SKM-1 (cell line): ENCODE measurements around the gene TDRD6.
"Not testable (repeated sequence)": the region's sequence is repeated elsewhere in the genome, so short reads cannot be mapped to it uniquely, and the experiment has no call there.

Source experiments
- DNase-seq: peaks from one replicate; lab custom pipeline; 2025; ENCODE audit not compliant: unreplicated experiment; lab: John Stamatoyannopoulos, UW

TDRD6 gene

GRCh38 chr6:46741482-46741881 is 53.8 kb downstream of the TDRD6 start:
- no peak for DNase-seq

- no peak for DNase-seq
Measured at GRCh38 chr6:46741910-46742309, 54.2 kb downstream of the TDRD6 start.

GRCh38 chr6:46743425-46744158 is 55.9 kb downstream of the TDRD6 start:
- no peak for DNase-seq

GRCh38 chr6:46744159-46744725 is 56.6 kb downstream of the TDRD6 start:
- DNase-seq = not testable (repeated sequence)

GRCh38 chr6:46745973-46746372 is 58.3 kb downstream of the TDRD6 start:
- DNase-seq = no peak

- no peak for DNase-seq
Measured at GRCh38 chr6:46746696-46747095, 59.0 kb downstream of the TDRD6 start, which contains the start of gene ANKRD66. Gene ANKRD66, plus strand, starts transcription at chr6:46746933. Its CDS starts 5,016 bp downstream, at chr6:46751949.

- no peak for DNase-seq
Measured at GRCh38 chr6:46748940-46749503, 61.3 kb downstream of the TDRD6 start.

- no peak for DNase-seq
Measured at GRCh38 chr6:46749731-46750130, 62.0 kb downstream of the TDRD6 start.

GRCh38 chr6:46751658-46752057 is 64.0 kb downstream of the TDRD6 start:
- no peak for DNase-seq
